Panc1 (cell line): ENCODE data around the gene RHOXF2. TPM values are rescaled to one million over a fixed set of nuclear protein-coding genes. Genes with fewer than 3 reads are reported as not detected.
"Not testable (repeated sequence)": the region's sequence is repeated elsewhere in the genome, so short reads cannot be mapped to it uniquely, and the experiment has no call there.

Experiments used
- ATAC-seq: fragments of 200-7000 bp; cut with Tn5 transposase; 2 replicates; pipeline ENCODE4 v1.9.1; 2020; ENCODE audit warnings: mild to moderate bottlenecking, moderate library complexity
- BruUV-seq: library from RNA; stranded (reverse); fragments of 400-500 nt; replicated peaks from 2 replicates; lab custom pipeline; 2021; lab: Mats Ljungman, UMichigan
- CTCF ChIA-PET: fragments of 300-600 bp; sonication (Branson Sonifier 250); formaldehyde crosslinking; loops from one replicate; lab custom pipeline; 2022; ENCODE audit warnings: antibody characterized with exemption; lab: Charles Lee
- POLR2A ChIA-PET: fragments of 300-600 bp; sonication (Branson Sonifier 250); formaldehyde crosslinking; loops from one replicate; lab custom pipeline; 2022; ENCODE audit warnings: antibody characterized with exemption; lab: Charles Lee
- DNase-seq: peaks from one replicate; pipeline ENCODE4 v3.0.0-alpha.2; 2010; ENCODE audit warnings: low read depth, low spot score
- H3K27ac ChIP-seq: 2 replicates; pipeline ENCODE4 v1.5.1; 2011; ENCODE audit warnings: mild to moderate bottlenecking, low read length, inconsistent platforms
- H3K27me3 ChIP-seq: fragments of 200-500 bp; sonication (Bioruptor generic); 2 replicates; pipeline ENCODE4 v1.6.0; 2014; ENCODE audit warnings: low read length, inconsistent platforms; ENCODE audit not compliant: control insufficient read depth, insufficient read depth
- H3K36me3 ChIP-seq: fragments of 200-500 bp; sonication (Bioruptor generic); 2 replicates; pipeline ENCODE4 v1.5.1; 2014; ENCODE audit warnings: inconsistent platforms, mild to moderate bottlenecking, low read length, moderate library complexity; ENCODE audit not compliant: control insufficient read depth, insufficient read depth
- H3K4me1 ChIP-seq: 2 replicates; pipeline ENCODE4 v1.5.1; 2011; ENCODE audit warnings: inconsistent platforms, mild to moderate bottlenecking, low read length, moderate library complexity; ENCODE audit not compliant: control insufficient read depth, insufficient read depth
- H3K4me3 ChIP-seq, 2 experiments: 2 replicates each; pipeline ENCODE4 v1.5.1; 2011 to 2012; ENCODE audit warnings: low read depth in 2 of 2, low read length in 2 of 2, mild to moderate bottlenecking in 2 of 2, inconsistent platforms in 1 of 2, moderate library complexity in 1 of 2
- H3K9me3 ChIP-seq: fragments of 200-500 bp; sonication (Bioruptor generic); 2 replicates; pipeline ENCODE4 v1.5.1; 2014; ENCODE audit warnings: low read depth, mild to moderate bottlenecking, inconsistent platforms, low read length, moderate library complexity; ENCODE audit not compliant: control insufficient read depth, insufficient read depth
- POLR2AphosphoS5 ChIP-seq: IDR thresholded peaks from 2 replicates; pipeline ENCODE4 v1.6.1; 2012; ENCODE audit warnings: mild to moderate bottlenecking, low read depth, low read length, moderate library complexity
- SIN3A ChIP-seq: IDR thresholded peaks from 2 replicates; pipeline ENCODE4 v1.6.1; 2012; ENCODE audit warnings: low read depth, mild to moderate bottlenecking, low read length, moderate library complexity, borderline replicate concordance; ENCODE audit not compliant: insufficient read depth
- TCF7L2 ChIP-seq: IDR thresholded peaks from 2 replicates; pipeline ENCODE4 v1.6.1; 2011; ENCODE audit warnings: mild to moderate bottlenecking, low read depth, low read length, inconsistent platforms
- in situ Hi-C: cut with HindIII; loops from 2 replicates; pipeline ENCODE4 v1.10.0; 2016; ENCODE audit warnings: low sequenced_read_pairs, low pct_unique_long_range_greater_than_20kb
- intact Hi-C: fragments of 100-400 bp; cut with micrococcal nuclease; formaldehyde crosslinking; loops from one replicate; pipeline ENCODE4 v1.10.0; 2022; ENCODE audit not compliant: unreplicated experiment
- total RNA-seq: library from RNA; stranded (reverse); gene quantifications from one replicate; pipeline ENCODE4 v1.2.1, GENCODE V29; 2021; ENCODE audit not compliant: unreplicated experiment
- TF ChIP-seq, protein P1 (sequence below): fragments of 450-650 bp; IDR thresholded peaks from 2 replicates; pipeline ENCODE4 v1.5.1; 2017; ENCODE audit warnings: mild to moderate bottlenecking
- TF ChIP-seq, protein P2 (sequence below), 2 experiments: IDR thresholded peaks; 2 replicates each; pipeline ENCODE4 v1.6.1; 2011 to 2012; ENCODE audit warnings: low read depth in 2 of 2, control low read depth in 1 of 2, low read length in 1 of 2, mild to moderate bottlenecking in 1 of 2, moderate library complexity in 1 of 2; ENCODE audit not compliant: insufficient read depth in 1 of 2

RHOXF2 gene
- total RNA-seq, 1 experiment from 2014 or later, result not detected

DNA sequence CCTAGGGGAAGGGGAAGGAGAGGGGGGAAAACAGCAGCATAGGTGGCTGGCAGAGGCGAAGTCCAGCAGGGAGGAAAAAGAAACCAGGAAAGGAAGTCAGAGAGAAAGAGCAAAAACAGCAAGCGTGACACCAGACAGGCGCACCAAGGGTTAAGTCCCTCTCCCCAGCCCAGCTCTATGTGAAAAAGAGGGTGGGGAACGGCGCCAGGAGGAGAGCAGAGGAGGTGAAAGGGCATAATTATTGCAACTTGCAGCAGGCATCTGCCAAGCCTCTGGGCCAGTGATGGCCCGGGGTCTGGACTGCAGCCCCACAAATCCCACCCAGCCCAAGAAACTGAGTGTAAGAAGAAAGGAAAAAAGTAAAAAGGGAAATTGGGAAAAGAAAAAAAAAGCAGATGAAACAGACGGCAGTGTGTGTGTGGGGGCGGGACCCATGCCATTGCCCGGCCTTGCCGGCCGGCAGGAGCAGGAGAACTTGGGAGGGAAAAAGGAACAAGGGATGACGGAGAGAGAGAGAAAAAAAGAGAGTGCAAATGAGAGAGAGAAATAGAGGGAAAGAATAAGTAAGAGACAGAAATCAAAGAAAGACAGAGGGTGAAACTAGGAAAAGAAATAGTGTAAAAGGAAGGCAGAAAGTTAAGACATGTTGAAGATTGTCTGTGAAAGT, 14.1 kb upstream of the RHOXF2 start:
- CTCF ChIA-PET, result no interaction called here
- H3K27ac ChIP-seq, result no peak overlapping the region
- in situ Hi-C loops, result no loop called here
- no peaks in the 10 kb centered on the region; the same call in 1 of the 2 replicates for H3K27me3 ChIP-seq
- H3K4me1 ChIP-seq, result no peaks in the 10 kb centered on the region
- H3K9me3 ChIP-seq, result no peaks in the 10 kb centered on the region
- no peak for TF ChIP-seq SIN3A
- TF ChIP-seq TCF7L2, result no peak
- TF ChIP-seq POLR2AphosphoS5, result no peak
- TF ChIP-seq, protein P1, sequence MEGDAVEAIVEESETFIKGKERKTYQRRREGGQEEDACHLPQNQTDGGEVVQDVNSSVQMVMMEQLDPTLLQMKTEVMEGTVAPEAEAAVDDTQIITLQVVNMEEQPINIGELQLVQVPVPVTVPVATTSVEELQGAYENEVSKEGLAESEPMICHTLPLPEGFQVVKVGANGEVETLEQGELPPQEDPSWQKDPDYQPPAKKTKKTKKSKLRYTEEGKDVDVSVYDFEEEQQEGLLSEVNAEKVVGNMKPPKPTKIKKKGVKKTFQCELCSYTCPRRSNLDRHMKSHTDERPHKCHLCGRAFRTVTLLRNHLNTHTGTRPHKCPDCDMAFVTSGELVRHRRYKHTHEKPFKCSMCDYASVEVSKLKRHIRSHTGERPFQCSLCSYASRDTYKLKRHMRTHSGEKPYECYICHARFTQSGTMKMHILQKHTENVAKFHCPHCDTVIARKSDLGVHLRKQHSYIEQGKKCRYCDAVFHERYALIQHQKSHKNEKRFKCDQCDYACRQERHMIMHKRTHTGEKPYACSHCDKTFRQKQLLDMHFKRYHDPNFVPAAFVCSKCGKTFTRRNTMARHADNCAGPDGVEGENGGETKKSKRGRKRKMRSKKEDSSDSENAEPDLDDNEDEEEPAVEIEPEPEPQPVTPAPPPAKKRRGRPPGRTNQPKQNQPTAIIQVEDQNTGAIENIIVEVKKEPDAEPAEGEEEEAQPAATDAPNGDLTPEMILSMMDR, result no peak
- TF ChIP-seq, protein P2, sequence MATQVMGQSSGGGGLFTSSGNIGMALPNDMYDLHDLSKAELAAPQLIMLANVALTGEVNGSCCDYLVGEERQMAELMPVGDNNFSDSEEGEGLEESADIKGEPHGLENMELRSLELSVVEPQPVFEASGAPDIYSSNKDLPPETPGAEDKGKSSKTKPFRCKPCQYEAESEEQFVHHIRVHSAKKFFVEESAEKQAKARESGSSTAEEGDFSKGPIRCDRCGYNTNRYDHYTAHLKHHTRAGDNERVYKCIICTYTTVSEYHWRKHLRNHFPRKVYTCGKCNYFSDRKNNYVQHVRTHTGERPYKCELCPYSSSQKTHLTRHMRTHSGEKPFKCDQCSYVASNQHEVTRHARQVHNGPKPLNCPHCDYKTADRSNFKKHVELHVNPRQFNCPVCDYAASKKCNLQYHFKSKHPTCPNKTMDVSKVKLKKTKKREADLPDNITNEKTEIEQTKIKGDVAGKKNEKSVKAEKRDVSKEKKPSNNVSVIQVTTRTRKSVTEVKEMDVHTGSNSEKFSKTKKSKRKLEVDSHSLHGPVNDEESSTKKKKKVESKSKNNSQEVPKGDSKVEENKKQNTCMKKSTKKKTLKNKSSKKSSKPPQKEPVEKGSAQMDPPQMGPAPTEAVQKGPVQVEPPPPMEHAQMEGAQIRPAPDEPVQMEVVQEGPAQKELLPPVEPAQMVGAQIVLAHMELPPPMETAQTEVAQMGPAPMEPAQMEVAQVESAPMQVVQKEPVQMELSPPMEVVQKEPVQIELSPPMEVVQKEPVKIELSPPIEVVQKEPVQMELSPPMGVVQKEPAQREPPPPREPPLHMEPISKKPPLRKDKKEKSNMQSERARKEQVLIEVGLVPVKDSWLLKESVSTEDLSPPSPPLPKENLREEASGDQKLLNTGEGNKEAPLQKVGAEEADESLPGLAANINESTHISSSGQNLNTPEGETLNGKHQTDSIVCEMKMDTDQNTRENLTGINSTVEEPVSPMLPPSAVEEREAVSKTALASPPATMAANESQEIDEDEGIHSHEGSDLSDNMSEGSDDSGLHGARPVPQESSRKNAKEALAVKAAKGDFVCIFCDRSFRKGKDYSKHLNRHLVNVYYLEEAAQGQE (IDR thresholded peaks at IDR 0.05; ENCODE audit: insufficient read depth in 1 of 2, low read depth in 2 of 2, low read length in 1 of 2), result no peak
- no peaks in the 10 kb centered on the region for H3K36me3 ChIP-seq
- no peak for ATAC-seq
- intact Hi-C loops, result no loop called here
- no peak for DNase-seq
- H3K4me3 ChIP-seq, result no peak overlapping the region
- POLR2A ChIA-PET, result no interaction called here
- BruUV-seq, result no TSS peak

DNA sequence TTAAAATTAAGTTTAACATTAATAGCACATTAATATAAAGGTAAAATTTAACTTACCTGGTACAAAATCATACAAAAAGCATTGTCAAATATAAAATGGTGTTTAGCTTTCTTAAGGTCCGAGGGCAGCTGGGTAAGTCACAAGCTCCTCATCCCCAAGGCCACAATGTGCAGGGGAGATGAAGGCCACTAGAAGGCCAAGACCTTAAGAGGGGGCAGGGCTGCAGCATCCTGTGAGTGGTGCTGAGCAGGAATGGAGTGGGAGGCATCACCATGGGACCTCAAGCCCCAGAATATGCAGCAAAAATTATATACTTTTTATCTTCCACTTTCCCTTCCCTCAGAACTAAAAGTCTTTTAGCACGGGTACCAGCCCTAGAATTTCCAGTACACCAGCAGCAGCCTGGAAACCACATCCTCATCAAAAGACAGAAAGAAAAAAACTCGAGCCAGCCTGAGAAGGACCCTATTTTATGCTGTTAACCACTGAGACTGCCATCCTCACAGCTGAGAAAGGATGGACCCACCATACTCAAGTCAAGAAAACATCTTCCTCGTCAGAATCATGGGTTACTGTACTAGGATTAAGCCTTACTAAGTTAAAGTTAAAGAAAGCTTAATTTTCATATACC, 13.0 kb upstream of the RHOXF2 start:
- H3K27me3 ChIP-seq, result no peaks in the 10 kb centered on the region
- ChIA-PET POLR2A (no interaction called here), CTCF (no interaction called here)
- H3K4me1 ChIP-seq, result no peaks in the 10 kb centered on the region
- H3K9me3 ChIP-seq, result no peaks in the 10 kb centered on the region
- BruUV-seq, result no TSS peak
- TF ChIP-seq SIN3A (no peak), POLR2AphosphoS5 (no peak), TCF7L2 (no peak)
- TF ChIP-seq, protein P2 (IDR thresholded peaks at IDR 0.05; ENCODE audit: insufficient read depth in 1 of 2, low read depth in 2 of 2, low read length in 1 of 2), result no peak
- TF ChIP-seq, protein P1, result no peak
- ATAC-seq, result no peak
- in situ Hi-C loops (no loop called here), intact Hi-C loops (no loop called here)
- H3K4me3 ChIP-seq, result no peak overlapping the region
- DNase-seq, result no peak
- no peak overlapping the region for H3K27ac ChIP-seq
- no peaks in the 10 kb centered on the region for H3K36me3 ChIP-seq

DNA sequence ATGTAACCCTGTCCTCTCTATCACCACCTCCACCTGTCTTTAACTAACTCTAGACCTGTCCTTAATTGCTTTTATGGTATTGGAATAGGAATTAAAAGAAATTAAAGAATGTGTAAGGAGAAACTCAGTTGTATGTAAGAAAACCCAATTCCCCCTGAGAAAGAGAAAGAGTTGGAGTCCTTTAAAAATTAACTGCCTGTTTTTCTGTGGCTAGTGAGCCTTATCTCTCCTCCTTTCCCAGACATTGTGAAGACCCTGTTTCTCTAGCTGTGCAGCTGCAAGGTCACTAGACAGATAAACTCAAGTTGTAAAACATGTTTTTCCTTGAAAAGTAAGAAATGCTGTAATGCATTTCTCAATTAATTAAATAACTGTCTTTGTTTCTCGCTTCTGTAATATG, 12.1 kb upstream of the RHOXF2 start:
- not testable (repeated sequence) for BruUV-seq

More for the DNA sequence above, 12.1 kb upstream of the RHOXF2 start:
- H3K9me3 ChIP-seq, DNase-seq, H3K4me1 ChIP-seq, H3K27ac ChIP-seq, CTCF ChIA-PET, intact Hi-C loops, H3K36me3 ChIP-seq, in situ Hi-C loops, ATAC-seq, H3K4me3 ChIP-seq, POLR2A ChIA-PET, H3K27me3 ChIP-seq: not testable (repeated sequence)
